ENCODE results near the gene ITSN2.

The ITSN2 gene

DNA sequence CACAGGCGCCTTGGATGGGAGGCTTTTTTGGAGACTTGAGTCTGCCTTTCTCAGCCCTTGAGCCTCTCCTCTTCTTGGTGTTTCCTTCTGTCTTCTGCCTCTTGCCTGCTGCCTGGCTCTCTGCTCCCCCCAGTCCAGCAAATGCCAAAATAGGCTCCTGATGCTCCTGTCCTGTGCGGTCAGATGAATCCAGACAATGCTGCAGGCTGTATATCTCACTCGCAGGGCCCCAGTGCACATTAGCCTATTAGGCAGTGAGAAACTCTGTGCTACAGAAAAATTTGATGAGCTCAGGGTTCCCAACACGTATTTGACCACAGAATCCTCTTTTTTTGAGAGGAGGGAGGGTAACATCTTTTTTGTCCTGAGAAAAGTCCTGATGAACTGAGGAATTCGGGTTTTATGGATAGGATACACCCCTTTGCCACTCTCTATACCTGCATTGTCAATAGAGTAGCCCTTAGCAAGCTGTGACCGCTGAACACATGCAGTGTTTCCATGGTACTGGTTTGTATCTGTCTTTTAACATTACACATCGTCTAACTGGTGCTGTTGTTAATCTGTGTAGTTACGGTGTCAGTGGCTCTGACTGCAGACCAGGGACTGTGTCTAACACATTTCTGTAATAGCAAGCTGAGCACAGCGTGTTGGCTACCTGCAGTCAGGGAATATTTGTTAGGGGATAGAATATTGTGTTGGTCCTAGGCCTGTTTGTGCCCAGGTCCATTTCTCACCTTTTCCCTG, 134.7 kb downstream of the ITSN2 start:
- Histone ChIP-seq H3K4me3 (ENCODE audit: low read depth, low read length) (no peak overlapping the region), H3K27me3 (ENCODE audit: insufficient read depth, low read depth, severe bottlenecking) (no peaks in the 10 kb centered on the region), H3K27ac (no peak overlapping the region), H3K9me3 (ENCODE audit: severe bottlenecking) (no peaks in the 10 kb centered on the region), H3K36me3 (no peaks in the 10 kb centered on the region)
- DNase-seq, result no peak
- TF ChIP-seq CTCF (IDR thresholded peaks at IDR 0.05; ENCODE audit: low read depth, low read length), result no peak

GRCh38 chr2:24222946-24223345, 137.4 kb downstream of the ITSN2 start:
- Histone ChIP-seq H3K27ac (no peak overlapping the region), H3K9me3 (ENCODE audit: severe bottlenecking) (no peaks in the 10 kb centered on the region), H3K27me3 (ENCODE audit: insufficient read depth, low read depth, severe bottlenecking) (no peaks in the 10 kb centered on the region), H3K36me3 (no peaks in the 10 kb centered on the region), H3K4me3 (ENCODE audit: low read depth, low read length) (no peak overlapping the region)
- TF ChIP-seq CTCF (IDR thresholded peaks at IDR 0.05; ENCODE audit: low read depth, low read length), result no peak
- DNase-seq, result no peak

- Histone ChIP-seq H3K27ac (no peak overlapping the region), H3K4me3 (ENCODE audit: low read depth, low read length) (no peak overlapping the region), H3K36me3 (peaks cover 4% of the 10 kb centered on the region; the same call in 1 of the 2 replicates), H3K27me3 (ENCODE audit: insufficient read depth, low read depth, severe bottlenecking) (no peaks in the 10 kb centered on the region), H3K9me3 (ENCODE audit: severe bottlenecking) (no peaks in the 10 kb centered on the region)
- DNase-seq, result no peak
- no peak for TF ChIP-seq CTCF (IDR thresholded peaks at IDR 0.05; ENCODE audit: low read depth, low read length)
Measured at GRCh38 chr2:24221343-24222050, 138.8 kb downstream of the ITSN2 start.

GRCh38 chr2:24220554-24221291, 139.6 kb downstream of the ITSN2 start:
- DNase-seq, result no peak
- no peaks in the 10 kb centered on the region for H3K27me3 ChIP-seq (ENCODE audit: insufficient read depth, low read depth, severe bottlenecking)
- H3K9me3 ChIP-seq (ENCODE audit: severe bottlenecking), result no peaks in the 10 kb centered on the region
- TF ChIP-seq CTCF (IDR thresholded peaks at IDR 0.05; ENCODE audit: low read depth, low read length), result no peak
- H3K36me3 ChIP-seq, result peaks cover 4% of the 10 kb centered on the region; the same call in 1 of the 2 replicates
- H3K27ac ChIP-seq, result no peak overlapping the region
- H3K4me3 ChIP-seq (ENCODE audit: low read depth, low read length), result no peak overlapping the region

DNA sequence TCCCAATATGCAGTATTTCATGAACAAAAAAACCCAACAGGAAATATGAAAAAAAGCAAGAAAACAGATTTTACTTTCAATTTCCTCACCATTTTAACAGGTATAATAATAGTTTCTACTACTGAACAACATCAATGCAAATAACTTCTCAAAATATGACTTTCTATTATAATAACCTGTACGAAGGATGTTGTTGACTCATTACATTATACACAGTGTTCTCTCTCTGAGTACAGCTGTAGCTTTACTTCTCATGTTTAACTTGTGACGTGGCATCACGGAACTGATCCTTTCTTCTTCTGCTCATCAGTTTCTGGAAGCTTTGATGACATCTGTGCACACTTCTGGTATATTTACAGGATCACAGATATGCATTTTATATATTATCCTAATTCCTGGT, 145.5 kb downstream of the ITSN2 start:
- Histone ChIP-seq H3K27me3 (ENCODE audit: insufficient read depth, low read depth, severe bottlenecking) (no peaks in the 10 kb centered on the region), H3K9me3 (ENCODE audit: severe bottlenecking) (no peaks in the 10 kb centered on the region), H3K27ac (no peak overlapping the region), H3K4me3 (ENCODE audit: low read depth, low read length) (no peak overlapping the region), H3K36me3 (peaks cover 4% of the 10 kb centered on the region; the same call in 1 of the 2 replicates)
- no peak for TF ChIP-seq CTCF (IDR thresholded peaks at IDR 0.05; ENCODE audit: low read depth, low read length)
- no peak for DNase-seq

Measured in WERI-Rb-1 (cell line).